ENCODE results near the gene RHBDL2. TPM values are rescaled to one million over a fixed set of nuclear protein-coding genes. Genes with fewer than 3 reads are reported as not detected.

RHBDL2 gene
- total and polyA plus RNA-seq, 5 experiments from 2014 or later, result 0.14 TPM; not detected in 4

DNA sequence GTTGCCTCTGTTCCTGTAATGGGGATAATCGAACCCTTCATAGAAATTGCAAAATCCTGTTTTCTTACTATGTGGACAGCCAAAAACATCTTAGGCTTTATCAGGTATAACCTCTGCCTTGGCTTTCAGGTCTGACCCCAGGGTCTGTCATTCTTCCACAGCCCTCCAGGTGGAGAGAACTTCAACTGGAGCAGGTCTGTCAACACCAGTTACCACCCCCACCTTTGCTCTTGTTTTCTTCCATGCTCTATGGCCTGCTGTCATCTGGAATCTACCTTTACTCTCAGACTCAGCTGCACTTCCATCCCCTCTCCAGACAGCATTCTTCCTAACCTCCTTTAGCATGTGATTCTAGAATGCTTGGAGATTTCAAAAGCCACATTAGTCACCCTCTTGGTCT, 49.9 kb downstream of the RHBDL2 start:
- peaks cover 0 to 1% (median 0%) of the 10 kb centered on the region in 5 donors for H3K27me3 Mint-ChIP-seq
- no peaks in the 10 kb centered on the region for H3K9me3 Mint-ChIP-seq
- peak in 1 of 2 donors; percentile 54 for ATAC-seq
- peaks cover 0 to 2% (median 0%) of the 10 kb centered on the region in 4 donors for H3K4me1 Mint-ChIP-seq
- peak overlapping the region in 2 of 10 donors; percentile 21 to 80 for H3K27ac Mint-ChIP-seq
- H3K36me3 Mint-ChIP-seq, result no peaks in the 10 kb centered on the region
- POLR2A ChIA-PET, result no interaction called here
- H3K4me3 Mint-ChIP-seq, result no peak overlapping the region
- DNase-seq, result peak in 1 of 10 donors; percentile 17

DNA sequence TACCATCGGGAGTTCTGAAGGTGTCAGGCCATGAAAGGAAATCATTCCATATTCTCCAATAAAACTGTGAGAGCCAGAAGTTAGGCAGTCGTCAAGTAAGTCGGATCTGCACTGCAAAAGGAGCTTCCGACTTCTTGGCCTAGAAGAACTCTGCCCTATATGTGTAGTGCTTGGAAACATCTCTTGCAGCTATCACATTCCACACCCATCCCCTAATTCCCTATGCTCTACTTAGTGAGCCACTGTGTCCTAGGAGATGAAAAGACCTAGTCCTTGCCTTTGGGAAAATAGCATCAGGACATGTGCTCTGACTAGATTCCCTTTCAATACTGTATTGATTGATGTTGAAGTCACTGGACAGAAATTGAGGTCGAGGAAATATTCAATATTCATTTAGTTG, 52.0 kb downstream of the RHBDL2 start:
- POLR2A ChIA-PET, result interaction anchor here (0.6 to 0.7 kb wide), 2 partner anchors 18 to 76 kb away, joined by 4 read pairs; no protein-coding TSS in a partner anchor
- H3K9me3 Mint-ChIP-seq, result no peaks in the 10 kb centered on the region
- DNase-seq (no peak), ATAC-seq (no peak)
- H3K36me3 Mint-ChIP-seq, result no peaks in the 10 kb centered on the region
- peaks cover 0 to 2% (median 0%) of the 10 kb centered on the region in 4 donors for H3K4me1 Mint-ChIP-seq
- peaks cover 0 to 1% (median 0%) of the 10 kb centered on the region in 5 donors for H3K27me3 Mint-ChIP-seq
- H3K4me3 Mint-ChIP-seq, result no peak overlapping the region
- no peak overlapping the region for H3K27ac Mint-ChIP-seq

DNA sequence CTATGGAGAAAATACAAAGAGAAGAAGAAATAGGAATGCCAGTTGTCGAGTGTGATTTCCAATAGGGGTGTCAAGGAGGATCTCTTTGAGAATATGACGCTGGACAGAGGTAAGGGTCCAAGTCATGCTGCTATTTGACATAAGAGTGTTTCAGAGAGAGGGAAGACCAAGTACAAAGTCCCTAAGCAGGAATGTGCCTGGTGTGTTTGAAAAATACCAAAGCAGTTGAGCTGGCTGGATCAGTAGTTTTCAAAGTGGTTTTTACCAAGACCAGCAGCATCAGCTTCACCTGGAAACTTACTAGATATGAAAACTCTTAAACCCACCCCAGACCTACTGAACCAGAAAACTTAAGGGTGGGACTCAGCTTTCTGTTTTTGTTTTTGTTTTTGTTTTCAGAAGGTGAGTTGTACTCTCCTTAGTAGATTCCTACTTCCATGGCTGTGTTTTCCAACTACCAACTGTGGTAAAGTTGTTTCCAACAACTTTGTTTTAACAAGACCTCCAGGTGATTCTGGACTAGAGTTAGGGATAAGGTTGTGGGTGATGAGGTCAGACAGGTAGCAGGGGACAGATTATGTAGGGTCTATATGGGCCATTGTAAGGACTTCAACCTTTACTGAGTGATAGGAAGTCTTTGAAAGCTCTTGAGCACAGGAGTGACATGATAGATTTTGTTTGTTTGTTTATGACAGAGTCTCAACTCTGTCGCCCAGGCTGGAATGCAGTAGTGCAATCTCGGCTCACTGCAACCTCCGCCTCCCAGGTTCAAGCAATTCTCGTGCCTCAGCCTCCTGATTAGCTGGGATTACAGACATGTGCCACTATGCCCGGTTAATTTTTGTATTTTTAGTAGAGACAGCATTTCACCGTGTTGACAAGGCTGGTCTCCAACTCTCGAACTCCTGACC, 53.0 kb downstream of the RHBDL2 start:
- Mint-ChIP-seq H3K4me1 (peaks cover 0 to 2% (median 0%) of the 10 kb centered on the region in 4 donors), H3K9me3 (no peaks in the 10 kb centered on the region), H3K27ac (no peak overlapping the region), H3K4me3 (no peak overlapping the region), H3K36me3 (no peaks in the 10 kb centered on the region), H3K27me3 (peaks cover 0 to 1% (median 0%) of the 10 kb centered on the region in 5 donors)
- DNase-seq, result no peak
- ATAC-seq, result no peak
- POLR2A ChIA-PET, result no interaction called here

DNA sequence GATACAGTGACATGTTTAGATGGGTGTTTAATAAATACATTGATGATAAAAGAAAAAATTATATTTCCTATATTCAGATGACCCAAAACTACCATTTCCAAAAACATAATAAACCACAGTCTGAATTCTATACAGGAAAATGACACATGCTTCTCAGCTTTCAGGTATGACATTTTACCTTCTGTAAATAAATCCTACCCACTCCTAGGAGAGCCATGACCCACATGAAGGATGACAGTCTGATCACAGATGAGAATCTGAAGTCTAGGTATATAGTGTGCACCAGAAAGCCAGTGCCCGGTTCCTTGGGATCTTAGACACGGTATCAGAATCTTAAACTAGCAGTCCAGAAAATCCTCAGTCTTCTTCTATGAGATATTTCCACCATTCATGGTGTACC, 56.5 kb downstream of the RHBDL2 start:
- Mint-ChIP-seq H3K4me1 (no peaks in the 10 kb centered on the region), H3K4me3 (no peak overlapping the region), H3K9me3 (no peaks in the 10 kb centered on the region), H3K27me3 (peaks cover 0 to 1% (median 0%) of the 10 kb centered on the region in 5 donors), H3K27ac (no peak overlapping the region), H3K36me3 (no peaks in the 10 kb centered on the region)
- no peak for ATAC-seq
- POLR2A ChIA-PET, result no interaction called here
- no peak for DNase-seq

DNA sequence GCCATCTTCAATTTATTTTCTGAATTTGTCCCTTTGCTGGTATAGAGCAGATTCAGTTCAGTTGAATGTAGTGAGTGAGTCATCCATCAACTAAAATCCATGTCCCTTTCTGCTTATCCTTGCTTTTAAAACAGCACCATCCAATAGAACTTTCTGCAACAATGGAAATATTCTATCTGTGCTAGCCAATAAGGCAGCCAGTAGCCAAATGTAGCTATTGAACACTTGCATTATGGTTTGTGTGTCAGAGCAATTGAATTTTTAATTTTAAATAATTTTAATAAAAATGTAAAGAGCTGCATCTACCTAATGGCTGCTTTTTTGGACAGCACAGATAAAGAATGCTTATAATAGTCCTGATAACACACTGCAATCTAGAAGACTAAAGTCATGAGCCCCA, 60.1 kb downstream of the RHBDL2 start, which contains the start of gene GJA9:
TSS of gene GJA9 (minus strand) at position 101 of the 400 bp plus-strand sequence. CDS start 5,489 bp downstream, outside the sequence.
- no peak for ATAC-seq
- no peaks in the 10 kb centered on the region for H3K4me1 Mint-ChIP-seq
- no peaks in the 10 kb centered on the region for H3K36me3 Mint-ChIP-seq
- DNase-seq, result no peak
- H3K4me3 Mint-ChIP-seq, result no peak within 1 kb of the TSS
- H3K27me3 Mint-ChIP-seq, result peaks cover 0 to 1% (median 0%) of the 10 kb centered on the region in 5 donors
- no peak within 1 kb of the TSS for H3K27ac Mint-ChIP-seq
- POLR2A ChIA-PET, result interaction anchor here (0.7 to 1.0 kb wide), 2 partner anchors 8 to 207 kb away, joined by 3 read pairs; partner anchors contain the start of gene MYCBP
- H3K9me3 Mint-ChIP-seq, result no peaks in the 10 kb centered on the region

DNA sequence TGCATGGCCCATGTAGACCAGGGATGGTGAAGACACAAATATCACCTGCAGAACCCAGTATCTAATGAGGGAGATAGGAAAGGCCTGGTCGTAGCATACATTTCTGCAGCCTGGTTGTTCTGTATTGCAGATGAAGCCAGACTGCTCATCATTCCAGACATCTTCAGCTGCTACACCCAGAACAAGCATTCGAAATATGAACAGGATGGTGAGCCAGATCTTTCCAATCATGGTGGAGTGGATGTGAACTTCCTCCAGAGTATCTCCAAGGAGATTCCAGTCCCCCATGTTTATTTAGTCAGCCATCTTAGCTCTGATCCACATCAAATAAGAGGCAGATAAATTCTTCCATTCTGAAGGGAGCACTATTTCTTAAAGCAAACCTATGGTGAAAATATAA, 65.8 kb downstream of the RHBDL2 start:
- H3K9me3 Mint-ChIP-seq, result no peaks in the 10 kb centered on the region
- H3K27me3 Mint-ChIP-seq, result peaks cover 0 to 2% (median 0%) of the 10 kb centered on the region in 5 donors
- peak overlapping the region in 1 of 10 donors; percentile 63 for H3K4me3 Mint-ChIP-seq
- peaks cover 0 to 2% (median 0%) of the 10 kb centered on the region in 3 donors for H3K36me3 Mint-ChIP-seq
- POLR2A ChIA-PET, result no interaction called here
- ATAC-seq, result no peak
- H3K27ac Mint-ChIP-seq, result peak overlapping the region in 3 of 10 donors; percentile 11 to 69 (median 37)
- peaks cover 11 to 35% (median 31%) of the 10 kb centered on the region in 4 donors for H3K4me1 Mint-ChIP-seq
- DNase-seq, result no peak

DNA sequence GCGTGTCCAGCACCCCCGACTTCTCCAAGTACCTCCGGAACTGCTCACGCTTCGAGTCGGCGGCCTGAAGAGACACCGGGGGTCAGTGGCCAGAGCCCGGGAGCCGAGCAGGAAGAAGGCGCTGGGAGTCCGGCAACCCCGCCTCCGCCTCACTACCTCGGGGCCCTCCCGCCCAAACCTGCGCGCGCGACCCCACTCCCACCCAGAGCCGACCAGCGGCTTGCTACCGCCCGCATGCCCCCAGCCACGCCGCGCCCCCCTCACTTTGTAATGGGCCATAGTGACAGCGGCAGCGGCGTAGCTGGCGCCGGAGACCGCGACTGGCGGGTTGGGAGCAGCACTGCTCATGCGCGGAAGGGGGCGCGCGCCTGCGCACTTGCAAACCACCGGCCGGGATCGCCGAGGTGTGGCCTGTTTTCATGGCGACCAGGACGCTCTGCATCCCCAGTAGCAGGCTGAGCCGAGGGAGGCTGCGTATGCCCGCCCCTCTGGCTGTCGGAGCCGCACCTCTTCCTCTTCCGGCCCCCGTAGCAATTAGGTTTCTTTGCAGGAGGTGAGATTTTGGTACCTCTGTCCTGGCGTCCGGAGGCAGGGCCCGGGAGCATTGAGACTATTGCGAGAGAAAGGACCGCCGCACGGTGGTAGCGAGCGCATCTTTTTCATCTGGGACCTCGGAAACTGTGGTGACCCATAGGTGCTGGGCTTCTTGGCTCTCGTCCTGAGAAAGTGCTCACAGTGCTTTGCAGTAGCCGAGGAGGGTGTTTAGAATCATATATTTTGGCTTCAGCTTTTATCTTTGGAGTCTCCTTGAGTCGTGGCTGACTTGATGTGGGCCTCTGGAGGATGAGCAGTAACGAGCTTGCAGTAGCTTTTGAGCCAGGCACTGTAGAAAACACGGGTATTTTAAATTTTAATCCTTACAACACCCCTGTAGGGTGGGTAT, 68.3 kb downstream of the RHBDL2 start, which contains the start of gene MYCBP:
TSS of gene MYCBP (minus strand) at position 322 of the 943 bp plus-strand sequence. CDS start at position 279, 43 bp downstream.
- Mint-ChIP-seq H3K9me3 (no peaks in the 10 kb centered on the region), H3K27ac (peak within 1 kb of the TSS; percentile 70 to 97 (median 94)), H3K36me3 (peaks cover 0 to 2% (median 0%) of the 10 kb centered on the region in 3 donors), H3K4me3 (peak within 1 kb of the TSS; percentile 82 to 95 (median 93)), H3K4me1 (peaks cover 12 to 41% (median 35%) of the 10 kb centered on the region in 4 donors), H3K27me3 (peaks cover 0 to 2% (median 0%) of the 10 kb centered on the region in 5 donors)
- DNase-seq (peak; percentile 95 to 99 (median 96)), ATAC-seq (peak; percentile 97 to 99)
- POLR2A ChIA-PET, result interaction anchor here (0.7 to 1.9 kb wide), 6 partner anchors 8 to 159 kb away, joined by 3 to 14 read pairs (median 7); partner anchors contain the start of genes GJA9, NDUFS5 and RRAGC

DNA sequence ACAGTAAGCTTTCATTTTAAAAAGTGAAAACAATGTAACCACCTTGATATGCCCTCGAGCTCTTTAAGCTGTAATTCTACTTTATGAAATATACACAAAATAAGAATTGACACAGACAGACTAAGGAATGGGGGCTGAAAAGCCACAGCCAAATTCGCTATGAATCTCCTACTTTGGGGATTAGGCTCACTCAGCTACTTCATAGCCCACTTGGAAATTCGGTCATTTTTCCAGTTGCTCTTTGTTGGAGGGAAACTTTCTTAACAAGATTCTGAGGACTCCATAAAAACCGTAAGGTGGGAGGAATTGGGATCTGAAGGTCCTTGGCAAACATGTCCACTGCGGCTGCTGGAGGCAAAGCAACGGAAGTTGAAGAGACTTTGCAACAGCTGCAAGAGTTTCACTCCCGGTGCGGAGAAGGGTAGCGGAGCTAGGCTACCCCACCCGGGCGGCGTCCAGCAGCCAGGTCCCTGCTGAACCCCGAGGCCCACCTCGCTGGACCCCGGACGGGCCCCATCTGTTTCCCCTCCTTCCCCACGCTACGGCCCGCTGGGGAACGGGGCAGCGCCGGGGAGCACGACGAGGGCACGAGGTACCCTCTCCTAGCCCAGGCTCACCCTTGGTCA, 69.1 kb downstream of the RHBDL2 start:
- H3K9me3 Mint-ChIP-seq, result no peaks in the 10 kb centered on the region
- POLR2A ChIA-PET, result interaction anchor here (0.7 to 1.9 kb wide), 7 partner anchors 9 to 1819 kb away, joined by 3 to 14 read pairs (median 7); partner anchors contain the start of genes GJA9, NDUFS5 and RRAGC
- DNase-seq (peak in 6 of 10 donors; percentile 4 to 39 (median 27)), ATAC-seq (peak; percentile 11 to 14)
- peaks cover 0 to 8% (median 0%) of the 10 kb centered on the region in 3 donors for H3K36me3 Mint-ChIP-seq
- peak overlapping the region; percentile 82 to 95 (median 93) for H3K4me3 Mint-ChIP-seq
- H3K27me3 Mint-ChIP-seq, result peaks cover 0 to 2% (median 0%) of the 10 kb centered on the region in 5 donors
- H3K4me1 Mint-ChIP-seq, result peaks cover 17 to 47% (median 41%) of the 10 kb centered on the region in 4 donors
- peak overlapping the region; percentile 17 to 96 (median 92) for H3K27ac Mint-ChIP-seq

DNA sequence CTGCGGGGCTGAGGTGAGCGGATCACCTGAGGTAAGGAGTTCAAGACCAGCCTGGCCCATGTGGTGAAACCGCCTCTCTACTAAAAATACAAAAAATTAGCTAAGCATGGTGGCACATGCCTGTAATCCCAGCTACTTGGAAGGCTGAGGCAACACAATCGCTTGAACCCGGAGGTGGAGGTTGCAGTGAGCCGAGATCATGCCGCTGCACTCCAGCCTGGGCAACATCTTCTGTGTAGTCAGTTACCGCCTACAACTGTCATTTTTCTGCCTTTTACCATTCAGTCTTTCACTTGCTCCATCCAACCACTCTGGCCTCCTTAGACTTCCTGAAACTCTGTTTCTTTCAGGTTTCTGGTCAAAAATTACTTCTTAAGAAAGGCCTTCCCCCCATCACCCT, 70.6 kb downstream of the RHBDL2 start:
- DNase-seq (no peak), ATAC-seq (no peak)
- Mint-ChIP-seq H3K4me1 (peaks cover 20 to 48% (median 41%) of the 10 kb centered on the region in 4 donors), H3K4me3 (peak overlapping the region in 3 of 10 donors; percentile 16 to 95 (median 21)), H3K36me3 (peaks cover 0 to 18% (median 0%) of the 10 kb centered on the region in 3 donors), H3K27me3 (peaks cover 0 to 2% (median 0%) of the 10 kb centered on the region in 5 donors), H3K27ac (peak overlapping the region in 3 of 10 donors; percentile 34 to 55 (median 38)), H3K9me3 (no peaks in the 10 kb centered on the region)
- POLR2A ChIA-PET, result interaction anchor here (0.6 to 1.8 kb wide), 4 partner anchors 12 to 1189 kb away, joined by 3 to 7 read pairs (median 5); partner anchors contain the start of gene RRAGC

DNA sequence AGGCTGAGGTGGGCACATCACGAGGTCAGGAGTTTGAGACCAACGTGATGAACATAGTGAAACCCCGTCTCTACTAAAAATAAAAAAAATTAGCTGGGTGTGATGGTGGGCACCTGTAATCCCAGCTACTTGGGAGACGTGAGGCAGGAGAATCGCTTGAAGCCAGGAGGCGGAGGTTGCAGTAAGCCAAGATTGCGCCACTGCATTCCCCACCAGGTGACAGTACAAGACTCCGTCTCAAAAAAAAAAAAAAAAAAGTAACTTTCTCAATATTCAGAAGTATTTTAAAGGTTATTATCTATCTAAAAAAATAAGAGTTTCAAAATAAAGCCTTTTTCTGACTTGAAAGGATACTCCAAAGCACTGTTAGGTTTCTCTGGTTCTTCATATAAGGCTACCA, 74.4 kb downstream of the RHBDL2 start:
- Mint-ChIP-seq H3K36me3 (peaks cover 0 to 39% (median 0%) of the 10 kb centered on the region in 3 donors), H3K4me3 (no peak overlapping the region), H3K4me1 (peaks cover 18 to 50% (median 39%) of the 10 kb centered on the region in 4 donors), H3K27ac (no peak overlapping the region), H3K9me3 (no peaks in the 10 kb centered on the region), H3K27me3 (no peaks in the 10 kb centered on the region)
- ATAC-seq (no peak), DNase-seq (no peak)
- POLR2A ChIA-PET, result no interaction called here

DNA sequence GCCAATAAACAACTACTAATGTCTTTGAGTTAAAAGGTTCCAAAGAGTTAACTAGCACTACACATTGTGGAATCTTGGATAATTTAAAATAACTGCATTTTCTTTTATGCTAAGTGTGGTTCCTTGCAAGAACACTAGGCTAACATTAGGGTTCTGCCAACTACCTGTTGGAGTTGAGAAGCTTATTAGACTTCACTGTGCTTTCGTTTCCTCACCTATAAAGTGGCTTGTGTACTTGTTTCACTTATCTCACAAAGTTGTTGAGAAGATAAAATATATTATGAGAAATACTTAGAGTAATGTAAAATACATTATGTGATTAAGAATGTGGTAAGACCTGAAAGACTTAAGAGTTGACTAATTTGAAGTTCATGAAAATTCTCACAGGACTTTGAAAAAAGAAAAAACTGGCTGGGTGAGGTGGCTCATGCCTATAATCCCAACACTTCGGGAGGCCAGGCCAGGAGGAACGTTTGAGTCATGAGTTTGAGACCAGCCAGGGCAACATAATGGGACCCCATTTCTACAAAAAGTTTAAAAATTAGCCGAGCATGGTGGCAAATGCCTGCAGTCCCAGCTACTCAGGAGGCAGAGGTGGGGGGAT, 76.4 kb downstream of the RHBDL2 start:
- H3K27ac Mint-ChIP-seq, result peak overlapping the region in 1 of 10 donors; percentile 49
- ATAC-seq (no peak), DNase-seq (no peak)
- peaks cover 0 to 38% (median 0%) of the 10 kb centered on the region in 3 donors for H3K36me3 Mint-ChIP-seq
- H3K4me3 Mint-ChIP-seq, result no peak overlapping the region
- no peaks in the 10 kb centered on the region for H3K27me3 Mint-ChIP-seq
- peaks cover 18 to 50% (median 43%) of the 10 kb centered on the region in 4 donors for H3K4me1 Mint-ChIP-seq
- H3K9me3 Mint-ChIP-seq, result no peaks in the 10 kb centered on the region
- POLR2A ChIA-PET, result no interaction called here

All from naive thymus-derived CD8-positive, alpha-beta T cell (primary cell).